KMS-11 (cell line): ENCODE measurements around the gene NPL.

Source experiments
- H2AFZ ChIP-seq: fragments of 200-600 bp; sonication (generic); 2 replicates; pipeline ENCODE4 v1.6.1; 2016; ENCODE audit warnings: antibody characterized with exemption, mixed run types, low read depth
- H3K27ac ChIP-seq: fragments of 200-600 bp; sonication (generic); 2 replicates; pipeline ENCODE4 v1.6.1; 2016; ENCODE audit warnings: mild to moderate bottlenecking, mixed run types
- H3K27me3 ChIP-seq: fragments of 200-600 bp; sonication (generic); 2 replicates; pipeline ENCODE4 v1.6.1; 2017; ENCODE audit warnings: mild to moderate bottlenecking, low read depth, mixed run types, moderate library complexity; ENCODE audit not compliant: insufficient read depth
- H3K36me3 ChIP-seq: fragments of 200-600 bp; sonication (generic); 2 replicates; pipeline ENCODE4 v1.6.1; 2017; ENCODE audit warnings: mild to moderate bottlenecking, mixed run types; ENCODE audit not compliant: insufficient read depth
- H3K4me1 ChIP-seq: fragments of 200-600 bp; sonication (generic); 2 replicates; pipeline ENCODE4 v1.6.1; 2016; ENCODE audit warnings: mild to moderate bottlenecking, low read depth, mixed run types; ENCODE audit not compliant: poor library complexity, severe bottlenecking
- H3K4me2 ChIP-seq: fragments of 200-600 bp; sonication (generic); 2 replicates; pipeline ENCODE4 v1.7.0; 2016; ENCODE audit warnings: mild to moderate bottlenecking, mixed run types
- H3K4me3 ChIP-seq: fragments of 200-600 bp; sonication (generic); IDR thresholded peaks from 2 replicates; pipeline ENCODE4 v1.6.1; 2017; ENCODE audit warnings: low read depth, low read length, mixed read lengths; ENCODE audit not compliant: insufficient read depth
- H3K79me2 ChIP-seq: fragments of 200-600 bp; sonication (generic); 2 replicates; pipeline ENCODE4 v1.6.1; 2016; ENCODE audit warnings: low read depth, mixed run types; ENCODE audit not compliant: insufficient read depth
- H3K9ac ChIP-seq: fragments of 200-600 bp; sonication (generic); 2 replicates; pipeline ENCODE4 v1.6.1; 2016; ENCODE audit warnings: mild to moderate bottlenecking, mixed run types
- H4K20me1 ChIP-seq: fragments of 200-600 bp; sonication (generic); 2 replicates; pipeline ENCODE4 v1.6.1; 2016; ENCODE audit warnings: mild to moderate bottlenecking, mixed run types; ENCODE audit not compliant: insufficient read depth
- TF ChIP-seq, protein P1 (sequence below): fragments of 200-600 bp; sonication (generic); conservative IDR thresholded peaks from 2 replicates; pipeline ENCODE4 v1.6.1; 2017; ENCODE audit warnings: low read depth, mild to moderate bottlenecking, antibody characterized with exemption, low read length, moderate library complexity, mixed read lengths

Gene NPL, protein sequence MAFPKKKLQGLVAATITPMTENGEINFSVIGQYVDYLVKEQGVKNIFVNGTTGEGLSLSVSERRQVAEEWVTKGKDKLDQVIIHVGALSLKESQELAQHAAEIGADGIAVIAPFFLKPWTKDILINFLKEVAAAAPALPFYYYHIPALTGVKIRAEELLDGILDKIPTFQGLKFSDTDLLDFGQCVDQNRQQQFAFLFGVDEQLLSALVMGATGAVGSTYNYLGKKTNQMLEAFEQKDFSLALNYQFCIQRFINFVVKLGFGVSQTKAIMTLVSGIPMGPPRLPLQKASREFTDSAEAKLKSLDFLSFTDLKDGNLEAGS

DNA sequence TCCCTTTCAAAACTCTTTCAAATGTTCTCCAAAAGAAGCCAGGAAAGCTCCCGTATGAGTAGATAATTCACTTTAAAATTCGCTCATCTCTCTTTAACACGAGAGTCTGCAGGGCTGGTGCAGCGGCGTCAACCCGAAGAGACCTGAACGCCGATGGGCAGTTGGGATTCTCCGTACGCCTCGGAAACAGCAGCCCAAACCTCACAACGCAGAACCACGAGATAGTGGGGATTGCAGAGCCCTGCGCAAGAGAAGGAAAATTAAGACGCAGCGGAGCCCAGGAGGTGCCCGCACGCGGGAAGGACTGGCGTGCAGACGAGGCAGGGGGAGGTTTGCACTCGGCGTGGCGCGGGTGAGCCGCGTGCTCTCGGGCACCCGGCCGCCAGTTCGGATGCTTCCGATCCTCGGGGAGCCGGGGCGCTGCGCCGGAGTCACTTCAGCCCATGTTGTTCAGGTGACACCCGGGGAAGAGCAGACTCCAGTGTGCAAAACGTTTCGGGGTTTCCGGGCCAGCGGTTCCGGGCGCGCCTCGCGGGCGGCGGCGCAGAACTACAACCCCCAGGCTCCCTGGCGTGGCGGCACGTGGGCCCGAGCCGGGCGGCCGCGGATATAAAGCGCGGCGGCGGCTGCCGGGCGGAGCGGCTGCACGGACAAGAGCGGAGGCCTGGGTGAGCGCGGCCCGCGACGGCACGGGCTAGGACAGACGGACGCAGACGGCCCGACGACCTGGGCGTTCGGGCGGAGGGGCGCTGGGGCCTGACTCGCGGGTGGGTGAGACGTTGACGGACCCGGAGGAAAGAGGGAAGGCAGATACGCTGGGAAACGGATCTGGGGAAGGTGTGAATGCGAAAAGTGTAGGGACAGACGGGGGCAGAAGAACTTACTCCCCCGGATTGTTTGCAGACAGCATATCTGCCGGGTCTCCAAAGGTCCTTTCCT, at the start of gene NPL:
Gene NPL (plus strand): TSS at position 636 of the 939 bp plus-strand sequence. CDS start 4,599 bp downstream, outside the sequence.
- Histone ChIP-seq H3K4me3 (peak within 1 kb of the TSS; percentile 99), H3K4me1 (peaks cover 66% of the 10 kb centered on the region), H3K9ac (peak within 1 kb of the TSS; percentile 86), H3K79me2 (no peaks in the 10 kb centered on the region), H2AFZ (peak within 1 kb of the TSS; percentile 92), H3K27ac (peak within 1 kb of the TSS; percentile 67), H3K4me2 (peak within 1 kb of the TSS; percentile 93), H3K36me3 (no peaks in the 10 kb centered on the region), H4K20me1 (no peaks in the 10 kb centered on the region), H3K27me3 (peaks cover 7% of the 10 kb centered on the region; the same call in 1 of the 2 replicates)
- TF ChIP-seq, protein P1, sequence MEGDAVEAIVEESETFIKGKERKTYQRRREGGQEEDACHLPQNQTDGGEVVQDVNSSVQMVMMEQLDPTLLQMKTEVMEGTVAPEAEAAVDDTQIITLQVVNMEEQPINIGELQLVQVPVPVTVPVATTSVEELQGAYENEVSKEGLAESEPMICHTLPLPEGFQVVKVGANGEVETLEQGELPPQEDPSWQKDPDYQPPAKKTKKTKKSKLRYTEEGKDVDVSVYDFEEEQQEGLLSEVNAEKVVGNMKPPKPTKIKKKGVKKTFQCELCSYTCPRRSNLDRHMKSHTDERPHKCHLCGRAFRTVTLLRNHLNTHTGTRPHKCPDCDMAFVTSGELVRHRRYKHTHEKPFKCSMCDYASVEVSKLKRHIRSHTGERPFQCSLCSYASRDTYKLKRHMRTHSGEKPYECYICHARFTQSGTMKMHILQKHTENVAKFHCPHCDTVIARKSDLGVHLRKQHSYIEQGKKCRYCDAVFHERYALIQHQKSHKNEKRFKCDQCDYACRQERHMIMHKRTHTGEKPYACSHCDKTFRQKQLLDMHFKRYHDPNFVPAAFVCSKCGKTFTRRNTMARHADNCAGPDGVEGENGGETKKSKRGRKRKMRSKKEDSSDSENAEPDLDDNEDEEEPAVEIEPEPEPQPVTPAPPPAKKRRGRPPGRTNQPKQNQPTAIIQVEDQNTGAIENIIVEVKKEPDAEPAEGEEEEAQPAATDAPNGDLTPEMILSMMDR, result no peak

- Histone ChIP-seq H3K9ac (no peak overlapping the region), H3K4me1 (no peaks in the 10 kb centered on the region), H3K4me3 (no peak overlapping the region), H3K4me2 (no peak overlapping the region), H3K36me3 (no peaks in the 10 kb centered on the region), H3K79me2 (no peaks in the 10 kb centered on the region), H4K20me1 (no peaks in the 10 kb centered on the region), H2AFZ (no peak overlapping the region), H3K27me3 (no peaks in the 10 kb centered on the region), H3K27ac (no peak overlapping the region)
- TF ChIP-seq, protein P1, result no peak
Measured at GRCh38 chr1:182740120-182740519, 49.5 kb upstream of the NPL start.

DNA sequence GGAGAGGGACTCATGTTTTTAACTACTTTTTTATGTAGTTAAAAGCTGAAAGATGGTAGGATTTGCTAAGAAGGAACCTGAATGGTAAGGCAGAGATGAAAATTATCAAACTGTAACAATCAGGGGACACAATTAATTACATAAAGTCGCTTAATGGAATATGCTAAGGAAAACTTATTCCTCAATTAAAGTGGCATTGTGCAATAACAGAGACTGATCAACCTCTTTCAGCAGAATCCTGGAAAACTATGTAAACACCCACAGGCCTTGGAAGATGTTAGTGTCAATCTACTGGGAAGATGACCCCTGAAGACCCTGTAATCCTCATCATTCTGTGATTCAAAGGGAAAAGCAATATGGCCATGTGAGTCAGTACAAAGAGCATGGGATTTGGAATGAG, 46.8 kb upstream of the NPL start:
- Histone ChIP-seq H3K9ac (no peak overlapping the region), H3K27me3 (no peaks in the 10 kb centered on the region), H2AFZ (no peak overlapping the region), H3K36me3 (no peaks in the 10 kb centered on the region), H3K4me3 (no peak overlapping the region), H3K4me2 (no peak overlapping the region), H3K27ac (no peak overlapping the region), H3K4me1 (no peaks in the 10 kb centered on the region), H3K79me2 (no peaks in the 10 kb centered on the region), H4K20me1 (no peaks in the 10 kb centered on the region)
- TF ChIP-seq, protein P1, result no peak

DNA sequence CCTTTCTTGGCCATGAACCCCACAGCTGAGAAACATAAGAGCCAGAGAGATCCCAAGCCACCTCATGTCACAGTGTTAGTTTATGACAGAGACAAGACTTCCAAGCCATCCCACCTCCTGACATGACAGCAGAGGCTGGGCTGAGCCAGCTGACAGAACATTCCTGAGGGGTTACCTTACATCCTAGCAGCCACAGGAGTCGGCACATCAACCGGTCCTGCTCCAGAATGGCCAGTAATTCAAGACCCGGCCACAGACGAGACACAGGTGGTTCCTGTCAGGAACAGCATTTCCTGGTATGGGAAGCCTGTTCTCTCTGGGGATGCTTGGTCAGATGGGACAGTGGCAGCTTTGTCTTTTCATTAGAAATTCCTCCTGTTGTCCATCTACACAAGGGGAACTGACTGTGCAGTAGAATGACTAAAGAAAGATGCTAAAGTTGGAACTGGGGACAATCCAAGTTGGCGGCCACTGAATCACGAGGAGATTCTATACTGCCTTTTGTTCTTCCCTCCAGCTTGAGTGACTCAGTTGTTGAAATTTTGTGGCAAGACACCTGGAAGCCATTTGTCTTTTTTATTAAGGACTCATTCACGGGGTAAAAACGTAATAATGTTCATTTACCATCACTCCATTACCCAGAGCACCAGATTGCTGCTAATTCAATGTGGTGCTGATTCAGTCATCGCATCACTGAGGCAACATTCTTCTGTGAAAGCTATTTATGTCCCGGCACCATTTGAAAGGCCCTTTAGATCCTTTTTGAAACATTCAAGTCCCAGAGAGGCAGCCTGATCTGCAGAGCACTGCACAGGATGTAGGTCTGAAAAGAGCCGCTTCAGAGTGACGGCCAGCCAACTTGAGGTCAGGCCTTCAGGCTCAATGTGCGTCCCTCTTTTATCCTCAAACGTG, 37.2 kb upstream of the NPL start:
- Histone ChIP-seq H3K9ac (no peak overlapping the region), H3K36me3 (no peaks in the 10 kb centered on the region), H3K27ac (no peak overlapping the region), H3K4me3 (no peak overlapping the region), H2AFZ (no peak overlapping the region), H3K4me2 (no peak overlapping the region), H4K20me1 (no peaks in the 10 kb centered on the region), H3K79me2 (no peaks in the 10 kb centered on the region), H3K4me1 (no peaks in the 10 kb centered on the region), H3K27me3 (no peaks in the 10 kb centered on the region)
- TF ChIP-seq, protein P1, result no peak
